Body of pancreas (tissue), 4 donors: ENCODE measurements around the gene KRT80. TPM values are rescaled to one million over a fixed set of nuclear protein-coding genes. Genes with fewer than 3 reads are reported as not detected.

Experiments used
- ATAC-seq: fragments of 150-250 bp; one replicate; pipeline ENCODE4 v1.9.1; 2016
- DNase-seq, 4 donors: peaks; one replicate each; pipeline ENCODE4 v3.0.0-alpha.2; 2019
- H3K27ac ChIP-seq, 4 donors: fragments of 200-600 bp; sonication (generic); 1 replicate in 3 of 4; 2 replicates in 1 of 4; pipeline versions ENCODE4 v1.5.1 to v1.6.1; 2016 to 2019; ENCODE audit warnings: mild to moderate bottlenecking in 1 of 4, mixed read lengths in 1 of 4, moderate library complexity in 1 of 4
- H3K27me3 ChIP-seq, 2 donors: fragments of 200-600 bp; sonication (generic); one replicate each; pipeline ENCODE4 v1.6.0; 2016; ENCODE audit warnings: mild to moderate bottlenecking in 1 of 2
- H3K36me3 ChIP-seq, 2 donors: fragments of 200-600 bp; sonication (generic); replicated peaks in 1 of 2; 2 replicates each; pipeline ENCODE4 v1.5.1; 2016; ENCODE audit warnings: low read depth in 2 of 2; ENCODE audit not compliant: insufficient read depth in 1 of 2
- H3K4me1 ChIP-seq: fragments of 200-600 bp; sonication (generic); one replicate; pipeline ENCODE4 v1.6.0; 2016
- H3K4me3 ChIP-seq, 2 donors: fragments of 200-600 bp; sonication (generic); 1 replicate in 1 of 2; 2 replicates in 1 of 2; pipeline ENCODE4 v1.5.1; 2016 to 2019
- H3K9me3 ChIP-seq, 3 donors: fragments of 200-600 bp; sonication (generic); 1 replicate in 2 of 3; 2 replicates in 1 of 3; pipeline ENCODE4 v1.5.1; 2016
- CTCF ChIP-seq, 7 experiments: fragments of 450-650 bp in 4 of 7; fragments of 200-600 bp in 3 of 7; sonication (generic) in 3 of 7; IDR thresholded peaks; one replicate each; pipeline ENCODE4 v1.5.1; 2016 to 2019; ENCODE audit warnings: antibody characterized with exemption in 7 of 7
- POLR2A ChIP-seq, 3 donors: fragments of 450-650 bp; IDR thresholded peaks; one replicate each; pipeline ENCODE4 v1.6.1; 2016; ENCODE audit warnings: antibody characterized with exemption in 3 of 3, mild to moderate bottlenecking in 2 of 3
- WGBS, 2 donors: methylation state at CpG; one replicate each; pipeline ENCODE4 v1.1.5; 2017; 5-methylcytosine and 5-hydroxymethylcytosine counted together
- intact Hi-C: fragments of 100-400 bp; cut with DNase I; formaldehyde crosslinking; loops from one replicate; pipeline ENCODE4 v1.15.1; 2023
- total RNA-seq, 2 donors: library from RNA; depleted of rRNA; stranded (reverse); fragments of >200 nt; gene quantifications; one replicate each; pipeline ENCODE4 v1.1.0, GENCODE V29; 2016

KRT80 gene
- total RNA-seq, 2 donors from 2014 or later: 10.2 to 11.9 TPM

GRCh38 chr12:52142431-52142830, 49.4 kb downstream of the KRT80 start:
- Histone ChIP-seq H3K9me3 (no peaks in the 10 kb centered on the region), H3K36me3 (no peaks in the 10 kb centered on the region), H3K27ac (no peak overlapping the region), H3K27me3 (no peaks in the 10 kb centered on the region), H3K4me3 (no peak overlapping the region), H3K4me1 (peaks cover 11% of the 10 kb centered on the region)
- ATAC-seq (no peak), DNase-seq (no peak)
- TF ChIP-seq POLR2A (IDR thresholded peaks at IDR 0.05) (no peak), CTCF (IDR thresholded peaks at IDR 0.05) (no peak)
- intact Hi-C loops: no loop called here
- 78 to 96% methylated on average over 5 of the region's 5 CpGs for WGBS, 2 donors

- TF ChIP-seq CTCF (IDR thresholded peaks at IDR 0.05): no peak
- TF ChIP-seq POLR2A (IDR thresholded peaks at IDR 0.05): no peak
- intact Hi-C loops: no loop called here
These were observed 49.9 kb downstream of the KRT80 start for GRCh38 chr12:52141875-52142274.

GRCh38 chr12:52141306-52141705, 50.5 kb downstream of the KRT80 start:
- ATAC-seq: no peak
- no peak overlapping the region for H3K27ac ChIP-seq
- no peak for DNase-seq
- no peak overlapping the region for H3K4me3 ChIP-seq
- intact Hi-C loops: no loop called here
- no peaks in the 10 kb centered on the region for H3K9me3 ChIP-seq
- no peak for TF ChIP-seq POLR2A (IDR thresholded peaks at IDR 0.05)
- no peak for TF ChIP-seq CTCF (IDR thresholded peaks at IDR 0.05)
- H3K27me3 ChIP-seq: no peaks in the 10 kb centered on the region
- H3K4me1 ChIP-seq: no peaks in the 10 kb centered on the region
- 81 to 93% methylated on average over 4 of the region's 4 CpGs for WGBS, 2 donors
- no peaks in the 10 kb centered on the region for H3K36me3 ChIP-seq

More at GRCh38 chr12:52141875-52142274, 49.9 kb downstream of the KRT80 start:
- H3K4me3 ChIP-seq: no peak overlapping the region
- H3K4me1 ChIP-seq: peaks cover 5% of the 10 kb centered on the region
- H3K9me3 ChIP-seq: no peaks in the 10 kb centered on the region
- H3K36me3 ChIP-seq: no peaks in the 10 kb centered on the region
- WGBS, 2 donors: 73% methylated on average over 7 to 8 of the region's 8 CpGs
- ATAC-seq (no peak), DNase-seq (no peak)
- no peak overlapping the region for H3K27ac ChIP-seq
- H3K27me3 ChIP-seq: no peaks in the 10 kb centered on the region

- TF ChIP-seq POLR2A (IDR thresholded peaks at IDR 0.05) (no peak), CTCF (IDR thresholded peaks at IDR 0.05) (peak; percentile 66 to 86 (median 78))
- Histone ChIP-seq H3K4me1 (no peaks in the 10 kb centered on the region), H3K27ac (no peak overlapping the region), H3K4me3 (no peak overlapping the region), H3K36me3 (no peaks in the 10 kb centered on the region), H3K27me3 (no peaks in the 10 kb centered on the region), H3K9me3 (no peaks in the 10 kb centered on the region)
- 0 to 5% methylated on average over 5 of the region's 5 CpGs for WGBS, 2 donors
- ATAC-seq (peak; percentile 90), DNase-seq (peak; percentile 62 to 81 (median 71))
- intact Hi-C loops: no loop called here
These were observed 52.2 kb downstream of the KRT80 start for GRCh38 chr12:52139579-52140062.

GRCh38 chr12:52139147-52139546, 52.7 kb downstream of the KRT80 start:
- Histone ChIP-seq H3K9me3 (no peaks in the 10 kb centered on the region), H3K27me3 (no peaks in the 10 kb centered on the region), H3K4me1 (no peaks in the 10 kb centered on the region), H3K4me3 (no peak overlapping the region), H3K36me3 (no peaks in the 10 kb centered on the region), H3K27ac (no peak overlapping the region)
- intact Hi-C loops: no loop called here
- DNase-seq: no peak
- no peak for ATAC-seq
- TF ChIP-seq CTCF (IDR thresholded peaks at IDR 0.05): no peak
- no peak for TF ChIP-seq POLR2A (IDR thresholded peaks at IDR 0.05)
- 71 to 72% methylated on average over 12 to 13 of the region's 13 CpGs for WGBS, 2 donors
